ENCODE results near the gene MAGEF1. TPM values are rescaled to one million over a fixed set of nuclear protein-coding genes. Genes with fewer than 3 reads are reported as not detected.

The MAGEF1 gene
- total RNA-seq, 1 donor from 2014 or later, result 22.9 TPM

- peaks cover 6% of the 10 kb centered on the region for H3K27me3 Mint-ChIP-seq (ENCODE audit: unreplicated experiment)
- peaks cover 2% of the 10 kb centered on the region for H3K36me3 Mint-ChIP-seq (ENCODE audit: low read depth, unreplicated experiment)
- H3K4me3 Mint-ChIP-seq (ENCODE audit: unreplicated experiment), result no peak overlapping the region
- TF ChIP-seq CTCF (IDR thresholded peaks at IDR 0.05; ENCODE audit: unreplicated experiment), result no peak
- H3K9me3 Mint-ChIP-seq (ENCODE audit: unreplicated experiment), result no peaks in the 10 kb centered on the region
- H3K27ac Mint-ChIP-seq (ENCODE audit: unreplicated experiment), result no peak overlapping the region
- no peak for DNase-seq (ENCODE audit: low spot score)
- peaks cover 8% of the 10 kb centered on the region for H3K4me1 Mint-ChIP-seq (ENCODE audit: unreplicated experiment)
These were observed 24.4 kb downstream of the MAGEF1 start for GRCh38 chr3:184687363-184688015.

- H3K27me3 Mint-ChIP-seq (ENCODE audit: unreplicated experiment), result peaks cover 3% of the 10 kb centered on the region
- no peaks in the 10 kb centered on the region for H3K9me3 Mint-ChIP-seq (ENCODE audit: unreplicated experiment)
- no peak for DNase-seq (ENCODE audit: low spot score)
- TF ChIP-seq CTCF (IDR thresholded peaks at IDR 0.05; ENCODE audit: unreplicated experiment), result no peak
- H3K27ac Mint-ChIP-seq (ENCODE audit: unreplicated experiment), result no peak overlapping the region
- no peaks in the 10 kb centered on the region for H3K36me3 Mint-ChIP-seq (ENCODE audit: low read depth, unreplicated experiment)
- peaks cover 8% of the 10 kb centered on the region for H3K4me1 Mint-ChIP-seq (ENCODE audit: unreplicated experiment)
- H3K4me3 Mint-ChIP-seq (ENCODE audit: unreplicated experiment), result no peak overlapping the region
These were observed 26.2 kb downstream of the MAGEF1 start for GRCh38 chr3:184685646-184686045.

GRCh38 chr3:184685055-184685454 lies 26.8 kb downstream of the MAGEF1 start:
- H3K4me3 Mint-ChIP-seq (ENCODE audit: unreplicated experiment), result no peak overlapping the region
- H3K4me1 Mint-ChIP-seq (ENCODE audit: unreplicated experiment), result peaks cover 8% of the 10 kb centered on the region
- DNase-seq (ENCODE audit: low spot score), result no peak
- no peaks in the 10 kb centered on the region for H3K9me3 Mint-ChIP-seq (ENCODE audit: unreplicated experiment)
- TF ChIP-seq CTCF (IDR thresholded peaks at IDR 0.05; ENCODE audit: unreplicated experiment), result no peak
- no peak overlapping the region for H3K27ac Mint-ChIP-seq (ENCODE audit: unreplicated experiment)
- no peaks in the 10 kb centered on the region for H3K36me3 Mint-ChIP-seq (ENCODE audit: low read depth, unreplicated experiment)
- peaks cover 2% of the 10 kb centered on the region for H3K27me3 Mint-ChIP-seq (ENCODE audit: unreplicated experiment)

- no peak for DNase-seq (ENCODE audit: low spot score)
- Mint-ChIP-seq H3K4me1 (ENCODE audit: unreplicated experiment) (peaks cover 12% of the 10 kb centered on the region), H3K4me3 (ENCODE audit: unreplicated experiment) (no peak overlapping the region), H3K36me3 (ENCODE audit: low read depth, unreplicated experiment) (no peaks in the 10 kb centered on the region), H3K9me3 (ENCODE audit: unreplicated experiment) (no peaks in the 10 kb centered on the region), H3K27me3 (ENCODE audit: unreplicated experiment) (no peaks in the 10 kb centered on the region), H3K27ac (ENCODE audit: unreplicated experiment) (no peak overlapping the region)
- no peak for TF ChIP-seq CTCF (IDR thresholded peaks at IDR 0.05; ENCODE audit: unreplicated experiment)
These were observed 27.8 kb downstream of the MAGEF1 start for GRCh38 chr3:184683900-184684560.

GRCh38 chr3:184683234-184683633 lies 28.6 kb downstream of the MAGEF1 start:
- no peak for TF ChIP-seq CTCF (IDR thresholded peaks at IDR 0.05; ENCODE audit: unreplicated experiment)
- no peak for DNase-seq (ENCODE audit: low spot score)
- no peak overlapping the region for H3K4me3 Mint-ChIP-seq (ENCODE audit: unreplicated experiment)
- H3K36me3 Mint-ChIP-seq (ENCODE audit: low read depth, unreplicated experiment), result no peaks in the 10 kb centered on the region
- H3K4me1 Mint-ChIP-seq (ENCODE audit: unreplicated experiment), result peaks cover 11% of the 10 kb centered on the region
- H3K9me3 Mint-ChIP-seq (ENCODE audit: unreplicated experiment), result no peaks in the 10 kb centered on the region
- no peaks in the 10 kb centered on the region for H3K27me3 Mint-ChIP-seq (ENCODE audit: unreplicated experiment)
- no peak overlapping the region for H3K27ac Mint-ChIP-seq (ENCODE audit: unreplicated experiment)
